Posterior cingulate gyrus (tissue), 11 donors: Measurements from ENCODE around the gene COMMD7.

Source experiments
- DNase-seq, 10 donors: peaks; one replicate each; pipeline versions ENCODE4 v3.0.0 to v3.0.0-alpha.2; 2020 to 2021; ENCODE audit warnings: mixed read lengths in 3 of 10
- intact Hi-C: fragments of 100-400 bp; cut with DNase I; formaldehyde crosslinking; loops from one replicate; pipeline ENCODE4 v1.15.1; 2023

Gene COMMD7

GRCh38 chr20:32685541-32686529, 57.4 kb downstream of the COMMD7 start:
- intact Hi-C loops = no loop called here
- DNase-seq = peak in 4 of 10 donors; percentile 17 to 80 (median 52)

DNA sequence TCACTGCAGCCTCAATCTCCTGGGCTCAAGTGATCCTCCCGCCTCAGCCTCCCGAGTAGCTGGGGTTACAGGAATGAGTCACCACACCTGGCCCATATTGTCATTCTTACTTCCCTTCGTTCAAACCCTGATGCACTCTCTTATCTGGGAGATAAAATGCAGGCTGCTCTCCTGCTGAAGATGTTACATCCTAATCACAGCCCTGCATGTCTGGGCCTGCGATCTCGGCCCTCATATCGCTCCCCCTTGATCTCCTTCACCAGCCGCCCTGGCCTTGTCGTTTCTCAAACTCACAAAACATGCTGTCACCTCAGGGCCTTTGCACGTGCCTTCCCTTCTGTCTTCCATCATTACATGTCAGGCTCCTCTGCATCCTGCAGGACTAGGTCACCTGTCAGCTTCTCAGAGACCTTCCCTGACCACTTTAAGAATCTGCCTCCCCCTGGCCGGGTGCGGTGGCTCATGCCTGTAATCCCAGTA, 60.7 kb downstream of the COMMD7 start:
- intact Hi-C loops = no loop called here
- peak in 1 of 10 donors; percentile 7 for DNase-seq

DNA sequence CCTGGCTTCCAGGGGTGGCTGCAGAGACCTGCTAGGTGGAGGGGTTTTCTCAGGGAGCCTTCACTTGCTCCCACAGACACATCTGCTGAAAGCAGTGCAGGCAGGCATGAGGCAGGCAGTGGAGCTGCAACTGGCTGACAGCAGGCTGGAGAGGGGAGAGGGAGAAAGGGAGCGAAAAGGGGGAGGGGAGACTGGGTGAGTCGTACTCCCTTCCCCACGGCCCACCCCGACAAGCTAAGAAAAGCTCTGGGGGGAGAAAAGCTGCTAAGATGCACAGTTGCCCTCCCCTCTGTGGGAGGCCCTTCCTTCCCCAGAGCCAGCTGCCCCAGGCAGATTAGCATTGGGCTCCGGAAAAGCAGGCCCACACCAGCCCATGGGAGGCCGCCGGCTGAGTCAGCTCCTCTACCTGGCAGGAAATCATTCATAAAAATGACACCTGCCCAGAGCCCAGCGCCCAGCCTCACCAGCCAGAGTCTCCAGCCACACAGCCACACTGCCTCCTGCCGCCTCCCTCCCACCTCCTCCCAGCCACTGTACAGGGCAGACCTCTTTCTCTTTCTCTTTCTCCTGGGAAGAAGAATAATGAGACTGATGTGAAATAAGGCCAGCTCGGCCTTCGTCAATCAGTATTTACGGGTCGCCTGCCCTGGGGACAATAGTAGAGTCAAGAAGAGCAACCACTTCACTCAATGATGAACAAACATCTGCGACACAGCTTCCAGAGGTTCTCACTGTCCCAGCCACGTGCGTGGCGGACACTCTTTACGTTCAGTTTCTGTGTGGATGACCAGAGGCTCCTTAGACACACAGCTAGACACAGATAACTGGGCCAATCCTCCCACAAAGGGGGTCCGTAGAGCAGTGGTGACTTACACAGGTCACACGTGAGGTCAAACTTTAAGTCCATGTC, 61.8 kb downstream of the COMMD7 start:
- intact Hi-C loops = no loop called here
- DNase-seq = peak in 8 of 10 donors; percentile 23 to 90 (median 50)

GRCh38 chr20:32680544-32681174, 62.6 kb downstream of the COMMD7 start:
- intact Hi-C loops = no loop called here
- peak in 1 of 10 donors; percentile 39 for DNase-seq

DNA sequence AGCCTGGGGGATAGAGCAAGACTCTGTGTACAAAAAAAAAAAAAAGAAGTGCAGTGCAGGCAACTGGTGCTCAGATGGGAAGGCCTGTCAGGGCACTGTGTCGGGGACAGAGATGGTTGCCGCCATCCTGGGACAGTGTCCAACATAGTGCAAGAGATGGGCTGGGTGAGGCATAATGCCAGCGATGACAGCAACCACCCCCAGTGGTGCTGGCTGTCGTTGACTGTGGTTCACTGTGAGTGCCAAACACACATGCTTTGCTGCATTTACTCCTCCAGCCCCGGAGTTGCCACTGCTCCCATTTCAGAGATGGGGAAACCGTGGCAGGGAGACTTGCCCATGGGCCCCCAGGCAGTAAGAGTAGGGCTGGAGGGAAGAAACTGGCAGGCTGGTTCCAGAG, 64.3 kb downstream of the COMMD7 start:
- intact Hi-C loops = loop anchor here (10.0 kb wide), 1 partner anchor 96 kb away; no protein-coding TSS in a partner anchor
- peak; percentile 40 to 97 (median 73) for DNase-seq

GRCh38 chr20:32675223-32675975, 67.9 kb downstream of the COMMD7 start:
- peak in 2 of 10 donors; percentile 39 to 75 for DNase-seq
- intact Hi-C loops = loop anchor here (10.0 kb wide), 1 partner anchor 99 kb away; no protein-coding TSS in a partner anchor

DNA sequence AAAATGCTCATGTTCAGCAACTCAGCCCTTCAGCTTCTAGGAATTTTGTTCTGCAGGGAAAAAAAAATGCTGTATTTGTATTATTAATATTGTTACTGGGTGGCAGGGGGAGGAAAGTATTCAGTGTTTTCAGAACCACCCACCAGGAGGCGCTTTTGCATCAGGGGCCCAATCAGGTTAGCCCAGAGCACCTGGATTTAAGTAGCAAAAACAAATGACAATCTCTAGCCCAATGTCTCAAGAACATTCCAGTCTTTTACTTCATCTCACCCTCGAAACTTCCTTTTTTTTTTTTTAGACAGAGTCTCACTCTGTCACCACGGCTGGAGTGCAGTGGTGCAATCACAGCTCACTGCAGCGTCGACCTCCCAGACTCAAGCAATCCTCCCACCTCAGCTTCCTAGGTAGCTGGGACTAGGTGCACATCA, 68.9 kb downstream of the COMMD7 start:
- peak in 3 of 10 donors; percentile 25 to 54 (median 26) for DNase-seq
- intact Hi-C loops = loop anchor here (10.0 kb wide), 1 partner anchor 100 kb away; no protein-coding TSS in a partner anchor

GRCh38 chr20:32672982-32673851, 70.0 kb downstream of the COMMD7 start:
- intact Hi-C loops = loop anchor here (10.0 kb wide), 1 partner anchor 102 kb away; no protein-coding TSS in a partner anchor
- DNase-seq = peak in 2 of 10 donors; percentile 46 to 67

- peak in 2 of 10 donors; percentile 22 to 43 for DNase-seq
- intact Hi-C loops = loop anchor here (10.0 kb wide), 1 partner anchor 102 kb away; no protein-coding TSS in a partner anchor
Observed at GRCh38 chr20:32672394-32672981, 70.8 kb downstream of the COMMD7 start.

DNA sequence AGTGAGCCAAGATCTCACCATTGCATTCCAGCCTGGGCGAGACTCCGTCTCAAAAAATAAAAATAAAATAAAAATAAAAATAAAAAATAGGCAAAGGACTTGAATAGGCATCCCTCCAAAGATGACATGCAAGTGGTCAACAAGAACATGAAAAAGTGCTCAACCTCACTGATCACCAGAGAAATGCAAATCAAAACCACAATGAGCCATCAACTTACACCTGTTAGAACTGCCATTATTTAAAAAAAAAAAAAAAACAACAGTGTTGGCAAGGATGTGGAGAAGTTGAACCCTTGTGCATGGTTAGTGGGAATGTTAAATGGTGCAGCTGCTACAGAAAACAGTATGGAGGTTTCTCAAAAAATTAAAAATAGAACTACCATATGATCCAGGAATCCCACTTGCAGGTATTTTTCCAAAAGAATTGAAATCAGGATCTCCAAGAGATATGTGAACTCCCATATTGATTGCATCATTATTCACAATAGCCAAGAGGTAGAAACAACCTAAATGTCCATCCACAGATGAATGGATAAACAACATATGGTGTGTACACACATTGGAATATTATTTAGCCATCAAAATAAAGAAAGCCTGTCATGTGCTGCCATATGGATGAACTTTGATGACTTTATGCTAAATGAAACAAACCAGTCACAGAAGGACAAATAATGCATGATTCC, 72.4 kb downstream of the COMMD7 start:
- DNase-seq = peak in 1 of 10 donors; percentile 25
- intact Hi-C loops = loop anchor here (10.0 kb wide), 1 partner anchor 104 kb away; no protein-coding TSS in a partner anchor

DNA sequence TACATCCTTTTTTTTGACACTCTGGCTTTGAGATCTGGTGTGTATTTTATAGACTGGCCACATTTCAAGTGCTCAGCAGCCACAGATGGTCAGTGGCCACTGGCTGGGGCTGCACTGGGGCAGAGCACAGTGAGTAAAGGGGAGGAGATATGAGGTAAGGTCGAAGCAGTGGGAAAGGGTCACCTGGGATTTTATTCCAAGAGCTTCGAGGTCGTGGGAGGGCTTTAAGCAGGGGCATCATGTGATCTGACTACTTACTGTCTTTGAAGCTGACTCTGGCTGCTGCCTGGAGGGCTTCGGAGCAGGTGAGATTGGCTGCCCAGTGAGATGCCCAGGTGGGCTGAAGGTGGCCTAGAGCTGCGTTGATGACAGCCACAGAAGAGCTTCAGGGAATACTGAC, 76.2 kb downstream of the COMMD7 start:
- intact Hi-C loops = no loop called here
- no peak for DNase-seq

- no peak for DNase-seq
- intact Hi-C loops = no loop called here
Observed at GRCh38 chr20:32664678-32665159, 78.5 kb downstream of the COMMD7 start.

- intact Hi-C loops = no loop called here
- no peak for DNase-seq
Observed at GRCh38 chr20:32664012-32664677, 79.1 kb downstream of the COMMD7 start.

DNA sequence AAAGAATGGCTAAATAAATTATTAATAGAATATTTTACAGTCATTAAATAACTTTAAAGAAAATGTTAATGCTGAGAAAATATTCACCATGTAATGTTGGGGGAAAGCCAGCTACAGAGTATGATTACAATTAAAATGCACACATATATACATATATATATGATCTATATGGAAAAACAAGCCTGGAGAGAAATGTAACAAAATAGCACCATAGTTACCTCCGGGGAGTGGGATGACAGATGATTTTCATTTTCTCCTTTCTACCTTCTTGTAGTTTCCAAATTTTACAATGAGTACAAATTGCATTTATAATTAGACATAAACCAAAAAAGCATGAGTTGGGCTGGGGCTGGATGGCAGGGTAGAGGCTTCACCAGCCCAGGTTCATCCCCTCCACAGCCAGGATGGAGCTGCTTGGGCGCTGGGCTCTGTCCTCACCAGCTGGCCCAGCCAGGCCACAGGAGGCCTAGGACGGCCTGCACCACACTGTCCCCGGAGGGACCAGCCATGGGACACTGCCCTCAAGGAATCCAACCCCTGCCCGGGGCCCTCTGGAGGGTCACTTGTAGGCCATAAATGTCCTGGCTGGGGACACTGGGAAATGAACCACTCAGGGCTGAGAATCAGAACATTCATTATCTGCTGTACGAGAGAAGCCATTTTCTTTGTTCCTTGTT, 79.8 kb downstream of the COMMD7 start:
- no peak for DNase-seq
- intact Hi-C loops = no loop called here

DNA sequence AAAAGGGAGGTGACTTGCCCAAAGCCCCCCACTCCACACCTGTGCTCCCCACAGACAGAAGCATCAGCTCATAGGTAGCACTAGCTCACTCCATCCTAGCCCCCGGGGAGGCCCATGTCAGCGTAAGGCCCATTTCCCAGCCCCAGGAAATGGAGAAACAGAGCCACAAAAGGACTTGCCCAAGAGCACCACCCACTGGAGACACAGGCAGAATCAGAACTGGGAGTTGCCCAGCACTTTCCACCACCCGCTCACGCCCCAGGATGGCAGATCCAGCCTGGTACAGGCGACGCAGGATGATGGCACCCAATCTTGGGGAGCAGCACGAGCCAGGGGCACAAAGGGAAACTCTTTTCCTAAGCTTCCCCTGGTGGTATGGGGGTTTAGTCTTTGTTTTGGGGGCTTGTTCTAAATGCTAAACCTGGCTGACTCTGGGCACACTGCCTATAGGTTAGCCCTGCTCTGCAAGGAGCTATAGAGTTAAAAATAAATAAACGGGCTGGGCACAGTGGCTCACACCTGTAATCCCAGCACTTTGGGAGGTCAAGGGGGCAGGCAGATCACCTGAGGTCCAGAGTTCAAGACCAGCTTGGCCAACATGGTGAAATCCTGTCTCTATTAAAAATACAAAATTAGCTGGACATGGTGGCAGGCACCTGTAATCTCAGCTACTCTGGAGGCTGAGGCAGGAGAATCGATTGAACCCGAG, 81.3 kb downstream of the COMMD7 start:
- intact Hi-C loops = no loop called here
- DNase-seq = no peak
